Thyroid gland (tissue), 4 donors: Measurements from ENCODE around the gene ACTN3.

Source experiments
- POLR2A ChIP-seq, 2 donors: fragments of 450-650 bp; IDR thresholded peaks; one replicate each; pipeline ENCODE4 v1.6.1; 2017; ENCODE audit warnings: antibody characterized with exemption in 2 of 2, mild to moderate bottlenecking in 2 of 2, moderate library complexity in 1 of 2
- TF ChIP-seq, protein P1 (sequence below), 6 experiments: fragments of 200-600 bp in 3 of 6; fragments of 450-650 bp in 3 of 6; sonication (generic) in 3 of 6; IDR thresholded peaks; one replicate each; pipeline ENCODE4 v1.5.1; 2016 to 2019; ENCODE audit warnings: antibody characterized with exemption in 6 of 6, mild to moderate bottlenecking in 2 of 6, inconsistent platforms in 1 of 6, moderate library complexity in 1 of 6

DNA sequence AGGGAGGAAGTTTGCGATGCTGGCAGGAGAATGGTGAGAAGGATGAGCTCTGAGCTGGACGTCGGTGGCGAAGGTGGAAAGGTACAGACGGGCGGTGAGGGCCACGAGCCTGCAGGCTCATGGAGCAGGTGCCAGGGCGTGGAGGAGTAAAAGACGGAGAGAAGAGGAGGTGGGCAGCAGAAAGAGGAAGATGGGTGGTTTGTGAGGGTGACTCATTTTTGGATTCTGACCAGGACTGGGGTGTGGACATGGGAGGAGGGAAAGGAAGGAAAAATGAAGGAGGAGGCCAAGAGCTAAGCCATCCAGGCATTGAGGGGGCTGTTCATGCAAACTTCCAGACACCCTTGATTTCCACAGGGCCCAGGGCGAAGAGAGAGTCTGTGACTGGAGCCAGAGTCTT lies 4.3 kb upstream of the ACTN3 start:
- no peak for TF ChIP-seq POLR2A (IDR thresholded peaks at IDR 0.05)
- TF ChIP-seq, protein P1, sequence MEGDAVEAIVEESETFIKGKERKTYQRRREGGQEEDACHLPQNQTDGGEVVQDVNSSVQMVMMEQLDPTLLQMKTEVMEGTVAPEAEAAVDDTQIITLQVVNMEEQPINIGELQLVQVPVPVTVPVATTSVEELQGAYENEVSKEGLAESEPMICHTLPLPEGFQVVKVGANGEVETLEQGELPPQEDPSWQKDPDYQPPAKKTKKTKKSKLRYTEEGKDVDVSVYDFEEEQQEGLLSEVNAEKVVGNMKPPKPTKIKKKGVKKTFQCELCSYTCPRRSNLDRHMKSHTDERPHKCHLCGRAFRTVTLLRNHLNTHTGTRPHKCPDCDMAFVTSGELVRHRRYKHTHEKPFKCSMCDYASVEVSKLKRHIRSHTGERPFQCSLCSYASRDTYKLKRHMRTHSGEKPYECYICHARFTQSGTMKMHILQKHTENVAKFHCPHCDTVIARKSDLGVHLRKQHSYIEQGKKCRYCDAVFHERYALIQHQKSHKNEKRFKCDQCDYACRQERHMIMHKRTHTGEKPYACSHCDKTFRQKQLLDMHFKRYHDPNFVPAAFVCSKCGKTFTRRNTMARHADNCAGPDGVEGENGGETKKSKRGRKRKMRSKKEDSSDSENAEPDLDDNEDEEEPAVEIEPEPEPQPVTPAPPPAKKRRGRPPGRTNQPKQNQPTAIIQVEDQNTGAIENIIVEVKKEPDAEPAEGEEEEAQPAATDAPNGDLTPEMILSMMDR (IDR thresholded peaks at IDR 0.05), result no peak
